ENCODE results near the gene KCTD16.

Gene KCTD16

DNA sequence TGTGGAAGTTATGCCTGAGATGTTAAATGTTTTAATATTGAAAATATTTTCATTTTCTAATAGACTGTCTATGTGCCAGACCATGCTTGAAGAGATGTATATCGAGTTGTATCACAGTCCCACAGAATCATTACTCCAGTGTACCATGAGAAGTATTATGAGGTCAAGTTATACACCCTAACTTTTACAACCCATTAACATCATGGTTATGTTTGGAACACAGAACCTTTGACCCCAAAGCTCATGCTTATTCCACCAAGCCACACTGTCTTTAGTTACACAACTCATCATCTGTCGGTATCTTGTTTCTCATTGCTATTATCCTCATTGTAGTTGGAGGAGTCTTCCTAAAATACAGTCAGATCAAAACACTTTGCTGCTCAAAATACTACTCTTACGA is 248.0 kb downstream of the KCTD16 start:
- DNase-seq = no peak

DNA sequence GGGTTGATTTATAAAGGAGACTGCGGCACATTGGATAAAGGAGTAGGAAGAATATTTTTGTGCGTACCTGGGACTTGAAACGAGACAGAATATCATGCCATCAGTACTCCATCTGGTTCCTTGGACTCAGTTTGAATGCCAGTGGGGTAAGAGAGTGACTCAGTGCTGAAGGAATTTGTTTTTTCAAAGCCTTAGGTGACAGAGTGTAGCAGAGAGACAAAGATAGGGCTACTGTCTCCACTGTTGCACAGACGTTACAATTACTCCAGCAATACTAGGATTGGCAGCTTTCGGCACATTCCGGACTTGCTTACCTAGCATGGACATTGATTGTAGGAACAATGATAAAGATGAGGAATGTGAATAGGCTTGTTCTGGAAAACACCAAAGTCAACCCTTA is 250.7 kb downstream of the KCTD16 start:
- no peak for DNase-seq

DNA sequence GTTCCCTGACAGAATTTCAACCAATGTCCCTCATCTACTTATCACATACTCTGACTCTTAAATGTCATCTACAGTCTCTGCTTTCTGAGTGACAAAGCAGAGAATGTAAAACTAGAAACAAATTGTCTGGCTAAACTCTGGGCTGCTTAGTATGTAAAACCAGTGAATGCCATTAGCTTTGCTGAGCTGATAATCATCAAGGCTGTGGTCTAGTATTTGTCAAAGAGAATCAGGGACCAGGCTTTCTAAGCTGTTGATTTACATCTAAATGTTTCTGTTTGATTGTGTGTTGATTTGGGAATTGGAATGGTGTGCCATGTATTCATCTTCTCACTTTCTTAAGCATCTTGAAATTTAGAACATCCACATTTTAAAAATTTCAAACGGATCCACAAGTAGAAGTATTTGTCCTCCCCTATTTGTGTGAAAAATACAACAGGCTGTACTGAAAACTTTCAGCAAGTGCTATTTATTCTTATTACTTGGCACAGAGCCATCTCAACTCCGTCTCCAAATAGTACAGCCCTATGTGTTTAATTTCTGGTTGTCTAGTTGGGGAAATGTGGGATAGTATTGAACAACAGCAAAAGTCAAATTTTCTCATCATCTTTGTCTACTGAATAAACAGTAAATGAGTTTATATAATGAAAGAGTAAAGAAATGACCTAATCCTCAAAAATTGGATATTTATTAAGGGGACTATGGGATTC is 251.5 kb downstream of the KCTD16 start:
- no peak for DNase-seq

DNA sequence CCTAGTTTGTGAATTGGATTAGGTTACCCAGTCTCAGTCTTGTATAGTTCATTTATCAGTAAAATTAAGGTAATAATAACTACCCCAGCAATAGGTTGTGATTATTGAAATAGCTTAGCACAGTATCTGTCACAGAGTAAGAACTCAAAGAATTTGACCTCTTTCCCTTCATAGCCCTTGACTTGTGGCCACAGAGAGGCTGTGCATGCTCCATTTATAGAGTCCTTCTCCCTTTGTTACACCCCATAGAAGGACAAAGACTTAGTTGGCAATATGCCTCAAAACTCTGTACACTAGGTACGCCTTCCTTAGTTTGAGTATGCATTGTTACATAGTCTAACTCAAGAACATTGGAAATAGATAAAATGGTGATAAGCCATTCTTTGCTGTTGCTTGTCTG is 257.2 kb downstream of the KCTD16 start:
- DNase-seq = no peak

DNA sequence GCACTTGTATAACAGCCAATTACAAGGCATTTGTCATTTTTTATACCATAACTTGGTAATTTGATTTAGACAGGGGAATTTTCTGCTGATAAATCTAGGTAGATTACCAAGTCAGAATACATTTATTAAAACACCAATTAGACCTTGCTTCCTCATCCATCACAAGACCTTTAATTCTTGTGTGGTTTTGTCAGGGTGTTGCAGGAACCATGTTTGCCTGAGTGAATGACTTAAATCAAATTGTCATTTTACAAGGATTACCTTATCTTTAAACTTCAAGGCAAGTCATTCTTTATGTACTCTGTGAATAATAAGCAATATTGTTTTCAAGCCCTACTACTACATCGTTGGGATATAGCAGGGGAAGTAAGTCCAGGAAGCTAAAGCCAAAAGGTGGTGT is 257.7 kb downstream of the KCTD16 start:
- DNase-seq = no peak

DNA sequence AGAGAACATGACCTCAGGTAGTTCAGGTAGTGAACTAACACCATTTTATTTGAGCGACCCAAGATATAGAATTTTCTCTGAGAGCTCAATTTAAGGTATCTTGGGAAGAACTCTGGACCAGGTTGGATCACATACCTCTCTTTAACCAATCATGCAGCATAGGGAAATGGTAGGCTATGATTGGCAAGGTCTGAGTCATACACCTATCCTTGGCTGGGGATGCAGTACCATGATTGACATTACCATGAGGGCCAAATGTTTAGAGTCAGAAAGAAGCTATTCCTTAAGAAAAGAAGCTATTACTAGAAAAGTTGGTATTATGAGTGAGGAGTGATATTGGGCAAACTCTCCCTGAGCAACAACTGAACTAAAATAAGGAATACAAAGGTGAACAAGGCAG is 258.7 kb downstream of the KCTD16 start:
- DNase-seq = no peak

DNA sequence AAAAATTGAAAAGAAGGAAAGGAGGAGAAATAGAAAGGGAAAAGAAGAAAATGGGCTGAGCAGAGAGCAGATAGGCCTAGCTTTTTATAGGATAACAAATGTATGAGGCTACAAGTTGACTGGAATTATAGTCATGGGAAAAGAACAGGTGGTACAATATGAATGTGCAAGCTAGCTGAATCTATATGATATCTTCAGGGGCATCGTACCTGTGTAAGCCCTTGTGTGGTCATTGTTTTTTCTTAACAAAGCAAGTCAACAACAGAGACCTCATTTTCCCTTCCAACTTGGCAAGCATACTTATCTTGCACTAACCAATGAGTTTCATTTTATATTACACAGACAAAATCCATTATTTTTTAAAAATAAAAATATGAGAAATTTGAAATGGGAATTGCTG is 259.2 kb downstream of the KCTD16 start:
- DNase-seq = no peak

DNA sequence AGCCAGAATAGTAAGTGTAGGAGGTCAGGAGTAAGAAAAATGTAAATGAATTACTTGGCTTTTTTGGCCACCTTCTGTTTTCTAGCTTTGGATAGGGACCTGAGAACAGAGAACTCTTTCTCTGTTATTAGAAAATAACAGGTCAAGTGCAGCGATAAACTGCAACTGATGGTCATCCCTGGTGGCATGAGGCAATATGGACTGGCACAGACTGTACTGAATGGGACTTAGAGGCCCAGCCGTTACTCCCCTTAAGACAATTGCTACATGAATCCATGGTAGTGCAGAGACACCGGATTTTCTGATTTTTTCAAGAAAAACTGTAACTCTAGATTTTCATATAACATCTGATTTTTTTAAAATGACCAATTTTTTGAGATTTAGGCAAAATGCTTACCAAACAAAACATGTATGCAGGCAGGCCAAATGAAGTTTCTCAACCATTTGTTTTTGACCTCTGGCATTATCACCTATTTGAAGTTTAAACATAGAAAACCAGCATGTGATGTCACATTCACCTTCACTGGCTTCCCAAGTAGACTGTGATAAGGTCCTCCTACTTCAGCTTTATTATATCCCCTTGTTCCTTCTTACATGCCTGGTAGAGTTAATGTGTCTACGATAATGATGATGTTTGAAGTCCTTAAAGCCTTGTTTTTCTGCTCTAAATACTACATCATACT is 262.6 kb downstream of the KCTD16 start:
- DNase-seq = no peak

DNA sequence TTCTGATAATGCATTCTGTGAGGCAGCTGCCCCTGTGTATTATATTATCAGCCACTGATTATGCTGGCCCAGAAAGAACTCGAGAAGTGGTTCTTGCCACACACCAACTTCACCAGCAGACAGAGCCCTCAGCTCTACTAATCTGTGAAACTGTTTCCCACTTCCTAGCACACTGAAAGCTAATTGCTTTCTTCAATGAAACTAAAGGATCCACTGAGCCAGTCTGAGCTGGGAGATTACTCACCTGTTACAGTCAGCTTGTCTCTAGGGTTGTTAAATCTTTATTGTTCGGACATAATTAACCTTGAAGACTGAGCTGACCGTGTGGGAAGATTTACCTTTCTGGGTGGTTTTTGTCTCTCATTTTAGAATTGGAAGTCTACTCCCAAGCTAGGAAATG is 263.2 kb downstream of the KCTD16 start:
- no peak for DNase-seq

DNA sequence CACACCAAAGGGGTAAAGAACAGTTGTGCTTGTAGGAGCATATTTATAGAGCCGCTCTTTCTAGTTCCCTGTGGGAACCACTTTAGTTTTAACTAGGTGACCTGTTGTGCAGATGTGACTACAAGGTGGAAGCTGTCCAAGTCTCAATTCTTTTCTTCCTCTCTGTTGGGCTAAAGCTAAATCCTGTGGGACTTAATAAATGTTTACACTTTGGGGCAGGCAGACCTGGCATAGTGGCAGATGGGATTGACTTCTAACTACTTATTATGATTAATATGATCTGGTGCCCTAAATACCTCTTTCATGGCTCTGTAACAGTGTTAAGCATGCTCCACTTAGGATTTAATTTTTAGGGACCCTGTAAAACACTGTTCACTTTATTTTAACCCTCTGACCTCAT is 265.3 kb downstream of the KCTD16 start:
- DNase-seq = no peak

DNA sequence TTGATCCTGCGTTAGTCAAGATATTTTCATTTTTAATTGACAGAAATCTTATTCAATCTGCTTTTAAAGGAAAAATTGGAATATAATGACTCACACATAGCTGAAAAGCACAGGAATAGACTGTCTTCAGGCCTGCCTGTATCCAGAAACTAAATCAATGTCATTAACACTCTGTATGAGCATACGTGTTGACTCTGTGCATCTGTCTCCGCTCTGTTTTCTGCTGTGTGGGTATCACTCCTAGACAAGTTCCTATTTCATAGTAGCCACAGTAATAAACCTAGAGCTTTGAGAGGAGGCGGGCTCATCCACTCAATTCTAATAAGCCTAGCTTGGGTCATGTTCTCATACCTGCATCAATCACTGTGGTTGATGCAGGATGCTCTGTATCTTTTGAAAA is 267.6 kb downstream of the KCTD16 start:
- no peak for DNase-seq

DNA sequence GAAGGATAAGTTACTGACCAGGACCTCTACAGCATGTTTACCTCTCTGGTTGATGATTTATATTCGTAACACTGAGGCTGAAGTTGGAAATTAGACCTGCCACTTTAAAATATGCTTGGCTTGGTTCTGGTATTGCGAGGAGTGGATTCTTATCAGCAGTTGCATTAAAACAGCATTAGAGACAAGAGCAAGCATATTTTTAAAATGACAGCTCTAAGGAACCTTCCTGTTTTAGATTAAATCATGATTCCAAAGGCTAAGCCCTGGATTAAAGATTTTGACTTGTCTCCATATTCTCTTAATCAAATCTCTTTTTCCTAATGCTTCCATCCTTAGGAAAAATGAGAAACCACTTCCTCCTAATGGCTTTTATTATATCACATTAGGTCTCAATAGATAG is 277.8 kb downstream of the KCTD16 start:
- DNase-seq = no peak

DNA sequence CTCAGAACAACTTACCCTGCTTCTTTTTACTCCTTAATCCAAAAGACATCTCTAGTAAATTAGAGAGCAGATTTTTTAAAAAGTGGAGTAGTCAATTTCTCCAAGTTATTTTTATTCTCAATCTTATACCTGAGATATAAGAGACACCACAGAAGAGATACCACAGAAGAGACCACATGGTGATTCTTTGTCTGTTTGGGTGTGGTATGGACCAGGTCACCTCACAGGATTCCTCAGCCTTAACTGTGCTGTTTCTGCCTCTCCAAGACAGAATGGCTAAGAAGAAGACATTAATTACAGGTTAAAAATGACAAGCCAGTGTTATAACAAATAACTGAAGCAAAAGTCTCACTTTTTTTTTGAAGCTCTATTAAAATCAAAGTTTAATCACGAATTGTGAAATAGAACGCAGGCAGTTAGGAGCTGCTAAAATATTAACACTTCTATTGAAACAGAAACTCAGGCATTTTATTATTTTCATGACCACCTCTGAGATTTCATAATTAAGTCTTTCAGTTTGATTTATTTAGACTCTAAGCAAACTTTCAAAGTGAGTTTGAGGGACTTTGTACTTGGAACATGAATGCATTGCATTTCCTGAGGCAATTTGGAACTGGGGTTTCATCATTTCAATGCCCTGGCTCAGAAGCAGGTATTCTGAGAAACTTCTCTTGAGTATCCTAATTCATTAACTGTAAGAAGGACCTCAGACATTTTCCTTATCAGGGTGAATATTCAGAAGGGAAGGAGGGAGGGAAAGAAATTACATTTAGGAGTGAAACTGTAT is 280.7 kb downstream of the KCTD16 start:
- no peak for DNase-seq

DNA sequence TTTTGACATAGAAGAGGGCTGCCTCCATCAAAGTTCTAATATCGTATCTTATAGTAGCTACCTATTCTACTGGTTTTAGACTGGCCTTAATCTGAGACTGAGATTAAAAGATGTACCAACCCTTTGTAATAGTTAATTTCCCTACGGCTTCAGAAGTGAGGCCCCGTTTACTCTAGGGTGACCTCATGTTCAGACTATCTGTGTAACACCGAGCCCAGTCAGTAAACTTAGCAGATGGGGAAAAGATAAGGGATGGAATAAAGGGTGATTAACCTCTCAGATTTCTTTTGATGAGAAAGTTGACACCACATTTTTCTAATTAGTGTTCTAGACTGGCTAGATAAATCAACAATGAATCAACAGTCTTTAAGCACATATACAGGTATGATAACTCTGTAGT is 283.1 kb downstream of the KCTD16 start:
- DNase-seq = no peak

DNA sequence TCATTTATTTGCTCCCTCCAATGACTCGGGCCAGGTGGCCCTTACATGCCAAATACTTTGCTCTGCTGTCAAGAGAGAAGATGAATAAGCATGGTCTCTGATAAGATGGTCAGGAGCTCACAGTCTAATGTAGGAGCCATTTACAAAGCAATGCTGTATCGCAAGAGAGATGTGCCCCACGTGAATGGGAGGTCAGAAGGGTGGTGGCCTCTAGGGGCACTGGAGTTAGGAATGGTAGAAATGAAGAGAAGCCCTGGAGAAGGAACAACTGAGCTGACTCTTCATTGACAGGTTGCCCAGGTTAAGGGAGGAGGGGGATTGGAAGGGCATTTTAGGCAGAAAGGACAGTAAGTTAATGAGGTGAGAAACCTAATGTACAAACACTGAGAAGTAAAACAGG is 286.5 kb downstream of the KCTD16 start:
- no peak for DNase-seq

DNA sequence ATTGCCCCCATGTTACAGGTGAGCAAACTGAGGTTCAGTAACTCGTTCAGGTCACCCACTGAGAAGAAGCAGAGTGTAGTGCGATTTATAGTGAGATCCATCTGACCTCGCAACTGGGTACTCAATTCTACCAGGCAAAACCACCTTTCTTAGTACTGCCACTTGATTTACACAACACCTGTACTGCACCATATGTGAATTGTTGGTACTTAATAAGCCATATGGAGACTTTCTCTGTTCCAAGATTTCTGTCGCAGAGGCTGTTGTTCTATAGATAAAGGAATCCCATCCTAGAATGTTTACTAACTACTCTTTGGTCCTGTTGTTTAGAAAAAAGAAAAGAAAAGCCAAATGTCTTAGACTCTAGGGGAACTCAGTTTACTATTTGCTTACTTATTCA is 287.5 kb downstream of the KCTD16 start:
- DNase-seq = no peak

DNA sequence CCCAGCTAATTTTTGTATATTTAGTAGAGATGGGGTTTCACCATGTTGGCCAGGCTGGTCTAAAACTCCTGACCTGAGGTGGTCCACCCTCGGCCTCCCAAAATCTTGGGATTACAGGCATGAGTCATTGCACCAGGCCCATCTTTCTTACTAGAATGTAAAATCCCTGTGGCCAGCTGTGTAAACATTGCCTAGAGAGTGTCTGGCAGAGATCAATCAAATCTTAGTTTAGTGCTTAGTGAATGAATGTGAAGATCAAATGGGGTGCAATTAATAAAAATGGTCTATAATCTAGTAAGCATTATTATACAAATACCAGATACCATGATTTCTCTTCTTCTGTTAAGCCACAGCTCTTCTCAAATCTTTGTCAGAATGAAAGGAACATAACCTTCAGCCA is 289.9 kb downstream of the KCTD16 start:
- no peak for DNase-seq

DNA sequence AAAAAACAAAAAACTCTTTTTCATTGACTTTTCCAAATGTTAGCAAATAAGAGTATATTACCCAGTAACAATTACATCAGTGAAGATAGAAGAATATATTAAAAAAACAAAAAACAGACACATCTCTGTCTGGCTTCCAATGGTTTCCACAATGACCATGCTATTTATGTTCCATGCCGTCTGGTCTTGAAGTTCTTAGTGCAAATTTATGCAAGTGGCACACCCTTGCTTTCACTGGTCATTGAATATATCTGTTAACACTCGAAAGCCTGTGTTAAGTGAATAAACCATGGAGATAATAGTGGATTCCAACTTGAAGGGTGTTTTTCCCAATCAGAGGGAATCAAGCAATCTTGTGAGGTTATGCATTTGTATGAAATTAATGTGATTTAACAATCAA is 291.9 kb downstream of the KCTD16 start:
- no peak for DNase-seq

DNA sequence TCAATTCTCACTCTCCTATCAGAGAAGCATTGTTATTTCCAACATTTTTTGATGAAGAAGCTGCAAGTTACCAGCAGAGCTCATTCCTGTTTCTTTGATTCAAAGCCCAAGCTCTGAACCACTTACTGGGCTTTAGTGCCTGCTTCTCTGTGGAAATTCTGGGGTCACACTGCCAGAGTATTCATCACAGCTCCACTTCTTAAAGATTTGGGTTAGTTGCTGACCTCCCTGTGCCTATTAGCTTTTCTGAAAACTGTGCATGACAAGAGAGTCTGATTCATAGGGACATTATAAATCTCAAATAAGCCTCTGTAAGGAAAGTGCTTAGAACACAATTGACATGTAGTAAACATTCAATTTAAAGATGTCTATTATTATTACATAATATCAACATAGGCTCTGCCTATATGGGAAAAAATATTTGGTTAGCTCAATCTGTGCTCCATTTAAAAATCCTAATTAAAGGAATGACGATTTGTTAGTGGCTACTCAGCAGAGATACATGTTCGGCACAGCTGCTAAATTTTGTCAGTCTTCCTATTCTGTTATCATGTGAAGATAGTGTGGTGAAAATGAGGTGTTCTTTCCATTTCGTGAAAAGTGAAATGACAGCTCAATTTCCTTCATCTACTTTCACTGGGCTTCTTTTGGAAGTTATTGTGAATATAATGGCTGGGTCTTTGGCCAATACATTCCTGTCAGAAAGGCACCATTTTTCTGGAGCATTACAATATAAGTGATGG is 293.0 kb downstream of the KCTD16 start:
- no peak for DNase-seq

DNA sequence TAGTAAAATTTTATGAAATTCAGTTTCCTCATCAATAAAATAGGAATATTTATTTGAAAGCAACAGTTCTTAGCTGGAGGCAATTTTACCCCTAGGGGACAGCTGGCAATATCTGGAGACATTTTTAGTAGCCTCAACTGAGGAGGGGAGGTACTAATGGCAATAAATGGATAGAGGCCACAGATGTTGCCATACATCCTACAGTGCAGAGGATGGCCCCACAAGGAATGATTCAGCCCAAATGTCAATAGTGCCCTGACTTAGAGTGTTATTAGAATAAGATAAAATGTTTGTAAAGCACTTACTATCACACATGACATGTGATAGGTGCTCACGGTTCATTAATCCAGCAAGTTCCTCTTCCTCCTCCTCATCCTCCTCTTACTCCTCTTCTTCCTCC is 293.6 kb downstream of the KCTD16 start:
- no peak for DNase-seq

DNA sequence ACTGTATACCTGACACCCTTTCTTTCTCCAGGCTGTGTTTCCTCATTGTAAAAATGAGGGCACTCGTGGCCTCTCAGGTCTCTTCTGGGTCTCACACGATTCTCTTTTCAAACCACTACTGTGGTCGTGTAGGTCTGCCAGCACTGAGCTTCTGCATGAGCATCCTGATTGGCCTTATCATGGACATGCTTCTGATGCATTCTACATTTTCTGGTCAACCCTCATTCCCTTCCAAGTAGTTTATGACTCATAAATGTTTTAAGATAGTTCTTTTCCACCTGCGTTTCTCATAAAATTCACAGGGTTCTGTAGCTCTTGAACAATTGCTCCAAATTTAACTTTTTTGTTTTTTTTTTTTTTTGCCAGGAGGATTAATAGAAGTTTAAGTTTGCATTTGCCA is 294.8 kb downstream of the KCTD16 start:
- no peak for DNase-seq

DNA sequence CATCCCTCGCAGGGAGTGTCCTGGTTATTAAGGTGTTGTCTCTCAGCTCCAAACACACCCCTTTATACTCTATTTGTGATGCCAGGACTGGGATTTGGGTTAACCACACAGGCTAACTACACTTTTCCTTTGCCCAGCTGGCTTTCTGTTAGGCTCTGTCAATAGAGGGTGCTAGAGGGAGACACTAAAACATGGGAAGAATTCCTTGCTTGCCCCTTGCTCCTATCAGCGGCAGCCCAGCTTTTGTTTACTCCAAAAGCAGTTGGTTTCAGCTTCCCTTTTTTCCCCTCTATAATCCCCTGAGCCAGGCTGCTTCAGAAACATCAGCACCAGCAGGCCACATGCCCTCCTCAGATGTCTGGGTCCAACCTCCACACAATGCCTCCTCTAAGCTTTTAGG is 297.1 kb downstream of the KCTD16 start:
- no peak for DNase-seq

DNA sequence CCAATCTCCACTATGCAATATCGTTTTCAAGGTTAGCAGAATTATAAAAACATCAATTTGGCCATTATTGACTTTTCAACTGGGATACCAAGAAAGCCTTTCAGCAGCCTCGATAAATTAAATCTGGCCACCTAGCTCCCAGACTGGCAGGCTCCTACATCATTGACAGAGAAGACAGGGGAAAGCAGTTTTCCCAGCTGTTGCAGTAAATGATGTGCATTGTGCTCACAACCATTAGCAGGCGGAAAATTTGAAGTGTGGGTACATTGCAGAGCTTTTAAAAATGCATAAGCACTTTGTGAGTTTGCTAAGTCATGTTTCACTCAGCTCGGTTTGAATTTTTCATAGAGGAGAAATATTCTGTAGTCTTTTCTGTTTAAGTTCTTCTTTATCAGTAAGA is 297.9 kb downstream of the KCTD16 start:
- DNase-seq = no peak

DNA sequence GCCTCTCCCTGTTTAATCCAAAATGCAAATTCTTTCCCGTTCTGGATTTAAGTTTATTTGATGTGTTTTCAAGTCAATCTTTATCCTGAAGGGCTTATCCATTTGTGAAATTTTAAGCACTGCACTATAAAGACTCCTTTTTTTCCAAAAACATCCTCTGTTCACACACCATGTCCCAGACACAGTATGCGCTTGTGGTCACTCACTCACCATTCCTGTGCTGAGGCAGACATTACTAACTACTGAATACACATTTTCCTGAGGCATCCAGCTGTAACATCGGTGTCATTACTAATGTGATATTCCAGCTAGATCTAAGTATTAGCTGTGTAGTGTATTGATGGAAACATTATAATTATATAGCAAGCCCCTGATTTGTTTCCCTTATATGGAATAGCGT is 298.4 kb downstream of the KCTD16 start:
- DNase-seq = no peak

Data from NCI-H526 treated with DMSO at 0.1 percent for 48 hours (cell line).